Esophagus muscularis mucosa (tissue), 4 donors: ENCODE data around the gene SLC39A11. TPM values are rescaled to one million over a fixed set of nuclear protein-coding genes. Genes with fewer than 3 reads are reported as not detected.

Source experiments
- DNase-seq: peaks from one replicate; pipeline ENCODE4 v3.0.0-alpha.2; 2017; ENCODE audit errors: extremely low spot score
- H3K27ac ChIP-seq, 4 donors: fragments of 200-600 bp; sonication (generic); replicated peaks in 1 of 4; 1 replicate in 3 of 4; 2 replicates in 1 of 4; pipeline ENCODE4 v1.5.1; 2016 to 2019; ENCODE audit warnings: mild to moderate bottlenecking in 1 of 4
- H3K27me3 ChIP-seq, 4 donors: fragments of 200-600 bp; sonication (generic); one replicate each; pipeline versions ENCODE4 v1.5.1 to v1.6.0; 2016 to 2019
- H3K36me3 ChIP-seq, 4 donors: fragments of 200-600 bp; sonication (generic); one replicate each; pipeline ENCODE4 v1.5.1; 2016 to 2019
- H3K4me1 ChIP-seq, 4 donors: fragments of 200-600 bp; sonication (generic); one replicate each; pipeline ENCODE4 v1.5.1; 2016 to 2019
- H3K4me3 ChIP-seq, 4 donors: fragments of 200-600 bp; sonication (generic); 1 replicate in 2 of 4; 2 replicates in 2 of 4; pipeline ENCODE4 v1.5.1; 2016 to 2019; ENCODE audit warnings: mild to moderate bottlenecking in 4 of 4, moderate library complexity in 1 of 4
- H3K9me3 ChIP-seq, 4 donors: fragments of 200-600 bp; sonication (generic); 1 replicate in 3 of 4; 2 replicates in 1 of 4; pipeline ENCODE4 v1.5.1; 2016 to 2019
- CTCF ChIP-seq, 3 experiments: fragments of 200-600 bp in 2 of 3; fragments of 450-650 bp in 1 of 3; sonication (generic) in 2 of 3; IDR thresholded peaks; one replicate each; pipeline ENCODE4 v1.5.1; 2017 to 2019; ENCODE audit warnings: antibody characterized with exemption in 3 of 3, mild to moderate bottlenecking in 2 of 3, moderate library complexity in 1 of 3
- EP300 ChIP-seq: sonication (generic); formaldehyde crosslinking; IDR thresholded peaks from one replicate; pipeline ENCODE4 v1.6.1; 2017; ENCODE audit warnings: antibody characterized with exemption
- POLR2A ChIP-seq: fragments of 450-650 bp; IDR thresholded peaks from one replicate; pipeline ENCODE4 v1.6.1; 2017; ENCODE audit warnings: antibody characterized with exemption, moderate library complexity, mild to moderate bottlenecking, low read depth
- POLR2AphosphoS5 ChIP-seq, 2 donors: sonication (generic); formaldehyde crosslinking; IDR thresholded peaks; one replicate each; pipeline ENCODE4 v1.6.1; 2017; ENCODE audit warnings: antibody characterized with exemption in 2 of 2
- WGBS: methylation state at CpG from one replicate; pipeline ENCODE4 v1.1.5; 2018; 5-methylcytosine and 5-hydroxymethylcytosine counted together
- intact Hi-C: fragments of 100-400 bp; cut with DNase I; formaldehyde crosslinking; loops from one replicate; pipeline ENCODE4 v1.15.1; 2023
- total RNA-seq, 4 donors: library from RNA; depleted of rRNA; stranded (reverse); fragments of >200 nt; gene quantifications; one replicate each; pipeline versions ENCODE4 v1.1.0 to v1.2.1, GENCODE V29; 2016

The SLC39A11 gene
- total RNA-seq, 4 donors from 2014 or later = 7.5 to 20.2 (median 18.4) TPM

DNA sequence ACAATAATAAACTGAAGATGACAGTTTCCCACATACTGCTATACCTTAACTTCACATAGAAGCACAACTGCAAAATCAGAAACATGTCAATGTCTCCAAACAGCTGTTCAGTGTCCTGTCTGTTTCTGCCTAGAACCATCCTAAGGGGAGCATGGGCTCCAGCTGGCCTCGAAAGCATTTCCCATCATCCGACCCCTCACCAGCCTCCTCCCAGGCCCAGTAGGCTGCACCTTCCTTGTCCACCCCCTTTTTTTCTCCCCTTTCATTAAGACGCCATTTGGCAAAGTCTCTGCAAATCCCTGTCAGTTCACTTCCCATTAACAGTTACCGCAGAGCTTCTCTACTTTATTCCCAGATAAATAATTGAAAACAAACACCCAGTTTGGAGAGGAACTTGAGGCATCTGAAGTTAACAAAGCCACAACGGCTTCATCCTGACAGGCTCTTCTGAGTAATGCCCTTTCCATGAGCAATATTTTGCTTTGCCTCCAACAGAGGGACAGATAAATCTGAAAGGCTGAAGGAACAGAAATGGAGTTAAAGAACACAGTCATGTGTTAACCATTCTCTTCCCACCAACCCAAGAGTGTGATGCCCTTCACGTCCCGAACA lies 65.3 kb downstream of the SLC39A11 start:
- TF ChIP-seq CTCF (IDR thresholded peaks at IDR 0.05) (no peak), EP300 (no peak), POLR2AphosphoS5 (IDR thresholded peaks at IDR 0.05) (no peak), POLR2A (no peak)
- 66% methylated on average over 7 of the region's 7 CpGs for WGBS
- DNase-seq = no peak
- H3K9me3 ChIP-seq = no peaks in the 10 kb centered on the region
- peaks cover 5 to 25% (median 12%) of the 10 kb centered on the region in 4 donors for H3K36me3 ChIP-seq
- peaks cover 0 to 18% (median 11%) of the 10 kb centered on the region in 4 donors for H3K4me1 ChIP-seq
- no peak overlapping the region for H3K4me3 ChIP-seq
- H3K27me3 ChIP-seq = no peaks in the 10 kb centered on the region
- intact Hi-C loops = no loop called here
- no peak overlapping the region for H3K27ac ChIP-seq

GRCh38 chr17:73025041-73025560 lies 67.4 kb downstream of the SLC39A11 start:
- Histone ChIP-seq H3K4me3 (no peak overlapping the region), H3K9me3 (peaks cover 0 to 3% (median 0%) of the 10 kb centered on the region in 4 donors), H3K4me1 (peaks cover 0 to 18% (median 11%) of the 10 kb centered on the region in 4 donors), H3K27me3 (no peaks in the 10 kb centered on the region), H3K27ac (no peak overlapping the region), H3K36me3 (peaks cover 0 to 9% (median 6%) of the 10 kb centered on the region in 4 donors)
- TF ChIP-seq EP300 (no peak), CTCF (IDR thresholded peaks at IDR 0.05) (no peak), POLR2A (no peak)
- no peak for DNase-seq
- intact Hi-C loops = no loop called here
- WGBS = 94% methylated on average over 6 of the region's 6 CpGs

DNA sequence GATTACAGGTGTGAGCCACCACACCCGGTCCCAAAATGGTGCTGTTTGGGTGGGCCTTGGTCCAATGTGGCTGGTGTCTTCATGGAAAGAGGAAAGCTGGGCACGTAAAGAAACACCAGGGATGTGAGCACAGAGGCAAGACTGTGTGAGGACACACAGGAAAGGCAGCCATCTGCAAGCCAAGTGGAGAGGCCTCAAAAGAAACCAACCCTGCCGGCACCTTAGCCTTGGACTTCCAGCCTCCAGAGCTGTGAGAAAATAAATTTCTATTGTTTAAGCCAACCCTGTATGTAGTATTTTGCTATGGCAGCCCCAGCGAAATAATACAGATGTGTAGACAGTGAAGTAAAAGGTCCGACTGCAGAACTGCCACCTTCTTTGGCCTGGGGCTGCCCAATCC lies 68.7 kb downstream of the SLC39A11 start:
- H3K36me3 ChIP-seq = peaks cover 0 to 5% (median 2%) of the 10 kb centered on the region in 4 donors
- 98% methylated on average over 5 of the region's 5 CpGs for WGBS
- H3K4me1 ChIP-seq = peaks cover 0 to 18% (median 11%) of the 10 kb centered on the region in 4 donors
- peaks cover 0 to 12% (median 5%) of the 10 kb centered on the region in 4 donors for H3K9me3 ChIP-seq
- no peak overlapping the region for H3K27ac ChIP-seq
- H3K4me3 ChIP-seq = no peak overlapping the region
- no peak for DNase-seq
- intact Hi-C loops = no loop called here
- TF ChIP-seq EP300 = no peak
- no peak for TF ChIP-seq CTCF (IDR thresholded peaks at IDR 0.05)
- no peak for TF ChIP-seq POLR2A
- no peak for TF ChIP-seq POLR2AphosphoS5 (IDR thresholded peaks at IDR 0.05)
- no peaks in the 10 kb centered on the region for H3K27me3 ChIP-seq

- no peak for TF ChIP-seq EP300
- no peak for TF ChIP-seq CTCF (IDR thresholded peaks at IDR 0.05)
- TF ChIP-seq POLR2A = no peak
- no peak for TF ChIP-seq POLR2AphosphoS5 (IDR thresholded peaks at IDR 0.05)
- Histone ChIP-seq H3K9me3 (peaks cover 0 to 22% (median 11%) of the 10 kb centered on the region in 4 donors), H3K4me1 (peaks cover 0 to 8% (median 6%) of the 10 kb centered on the region in 4 donors), H3K27me3 (no peaks in the 10 kb centered on the region), H3K4me3 (no peak overlapping the region), H3K36me3 (peaks cover 0 to 5% (median 2%) of the 10 kb centered on the region in 4 donors), H3K27ac (no peak overlapping the region)
- WGBS = 88% methylated on average over 2 of the region's 2 CpGs
- DNase-seq = no peak
- intact Hi-C loops = no loop called here
These were observed 69.8 kb downstream of the SLC39A11 start for GRCh38 chr17:73022694-73023093.
